ENCODE measurements around the gene SPN.
"Not testable (repeated sequence)": the region's sequence is repeated elsewhere in the genome, so short reads cannot be mapped to it uniquely, and the experiment has no call there.

SPN gene

DNA sequence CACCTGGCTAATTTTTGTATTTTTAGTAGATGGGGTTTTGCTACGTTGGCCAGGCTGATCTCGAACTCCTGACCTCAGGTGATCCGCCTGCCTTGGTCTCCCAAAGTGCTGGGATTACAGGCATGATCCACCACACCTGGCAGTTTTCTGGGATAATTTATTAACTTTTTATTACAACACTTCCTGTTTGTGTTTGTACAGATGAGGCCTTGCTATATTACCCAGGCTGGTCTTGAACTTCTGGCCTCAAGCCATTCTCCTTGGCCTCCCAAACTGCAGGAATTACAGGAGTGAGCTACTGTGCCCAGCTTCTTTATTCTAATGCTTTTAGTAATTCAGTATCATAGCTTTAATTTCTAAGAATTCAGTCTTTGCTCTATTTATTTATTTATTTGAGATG is 16.1 kb upstream of the SPN start:
- no peak for DNase-seq (ENCODE audit: low read depth)

GRCh38 chr16:29649588-29650494 is 13.2 kb upstream of the SPN start:
- DNase-seq (ENCODE audit: low read depth): no peak

DNA sequence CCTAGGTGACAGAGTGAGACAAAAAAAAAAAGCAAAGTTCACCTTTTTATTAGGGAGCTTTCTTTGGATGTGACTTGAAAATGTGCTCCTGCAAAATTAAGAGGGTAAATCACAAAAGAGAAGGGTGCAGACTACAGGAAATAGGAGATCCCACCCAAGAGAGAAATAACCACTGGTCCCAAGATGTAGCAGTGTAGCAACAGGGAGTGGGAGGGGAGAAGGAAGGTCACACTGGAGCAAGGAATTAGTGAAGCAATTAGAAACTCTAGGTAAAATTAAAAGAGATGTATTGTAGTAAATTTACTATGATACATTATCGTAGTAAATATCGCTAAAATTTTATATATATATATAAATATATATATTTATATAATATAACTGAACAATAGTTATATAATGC is 12.3 kb upstream of the SPN start:
- DNase-seq (ENCODE audit: low read depth): no peak

DNA sequence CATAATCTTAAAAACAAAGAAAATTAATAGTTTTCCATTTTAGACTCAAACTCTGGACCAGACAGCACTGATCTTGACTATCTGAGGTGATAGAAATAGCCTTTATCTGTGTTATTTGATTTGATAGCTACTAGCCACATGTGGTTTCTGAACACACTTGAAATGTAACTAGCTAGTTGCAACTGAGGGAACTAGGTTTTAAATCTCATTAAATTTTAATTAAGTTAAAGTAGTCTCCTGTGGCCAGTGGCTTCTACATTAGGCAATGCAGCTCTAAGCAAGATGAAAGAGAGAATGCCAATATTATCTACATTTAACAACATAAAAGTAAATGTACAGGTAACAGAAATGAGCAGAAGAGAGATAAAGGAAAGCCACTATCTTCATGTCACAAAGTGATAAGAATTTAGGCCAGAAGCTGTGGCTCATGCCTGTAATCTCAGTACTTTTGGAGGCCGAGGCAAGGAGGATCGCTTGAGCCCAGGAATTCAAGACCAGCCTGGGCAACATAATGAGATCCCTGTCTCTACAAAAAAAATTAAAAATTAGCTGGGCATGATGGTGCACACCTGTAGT is 11.2 kb upstream of the SPN start:
- no peak for DNase-seq (ENCODE audit: low read depth)

GRCh38 chr16:29653471-29653870 is 9.6 kb upstream of the SPN start:
- no peak for DNase-seq (ENCODE audit: low read depth)

DNA sequence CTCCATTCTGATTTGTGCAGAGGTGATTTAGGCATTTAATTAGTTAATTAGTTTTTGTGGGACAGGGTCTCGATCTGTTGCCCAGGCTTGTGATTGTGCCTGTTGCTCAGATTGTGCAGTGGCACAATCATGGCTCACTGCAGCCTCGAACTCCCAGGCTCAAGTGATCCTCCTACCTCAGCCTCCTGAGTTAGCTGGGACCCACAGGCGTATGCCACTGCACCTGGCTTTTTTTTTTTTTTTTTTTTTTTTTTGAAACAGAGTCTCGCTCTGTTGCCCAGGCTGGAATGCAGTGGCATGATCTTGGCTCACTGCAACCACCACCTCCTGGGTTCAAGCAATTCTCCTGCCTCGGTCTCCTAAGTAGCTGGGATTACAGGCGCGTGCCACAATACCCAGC is 9.2 kb upstream of the SPN start:
- DNase-seq (ENCODE audit: low read depth): not testable (repeated sequence)

DNA sequence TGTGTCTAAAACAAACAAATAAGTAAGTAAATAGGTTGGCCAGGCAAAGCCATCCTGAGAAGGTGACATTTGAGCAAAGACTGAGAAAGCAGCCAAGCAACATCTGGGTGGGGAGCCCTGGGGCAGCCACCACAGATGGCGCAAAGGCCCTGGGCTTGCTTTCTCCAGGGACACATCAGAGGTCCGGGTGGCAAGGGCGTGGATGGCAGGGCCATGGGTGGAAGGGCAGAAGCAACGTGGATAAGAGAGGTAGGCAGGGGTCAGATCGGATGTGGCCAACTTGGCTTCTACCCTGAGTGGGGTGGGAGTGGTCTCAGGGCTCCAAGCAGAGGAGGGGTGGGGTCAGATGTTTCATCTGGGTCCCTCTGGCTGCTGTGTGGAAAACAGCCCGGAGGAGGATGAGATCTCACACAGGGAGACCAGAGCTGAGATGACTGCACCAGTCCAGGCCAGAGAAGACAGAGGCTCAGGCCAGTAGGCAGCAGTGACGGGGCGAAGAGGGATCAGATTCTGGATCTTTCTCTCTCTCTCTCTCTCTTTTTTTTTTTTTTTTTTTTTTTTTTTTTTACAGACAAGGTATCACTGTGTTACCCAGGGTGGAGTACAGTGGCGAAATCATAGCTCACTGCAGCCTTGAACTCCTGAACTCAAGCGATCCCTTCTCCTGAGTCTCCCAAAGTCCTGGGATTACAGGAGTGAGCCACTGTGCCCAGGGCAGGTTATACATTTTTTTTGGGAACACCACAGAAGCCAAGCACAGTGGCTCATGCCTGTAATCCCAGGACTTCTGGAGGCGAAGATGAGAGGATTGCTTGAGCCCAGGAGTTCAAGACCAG is 6.1 kb upstream of the SPN start:
- DNase-seq (ENCODE audit: low read depth): no peak

DNA sequence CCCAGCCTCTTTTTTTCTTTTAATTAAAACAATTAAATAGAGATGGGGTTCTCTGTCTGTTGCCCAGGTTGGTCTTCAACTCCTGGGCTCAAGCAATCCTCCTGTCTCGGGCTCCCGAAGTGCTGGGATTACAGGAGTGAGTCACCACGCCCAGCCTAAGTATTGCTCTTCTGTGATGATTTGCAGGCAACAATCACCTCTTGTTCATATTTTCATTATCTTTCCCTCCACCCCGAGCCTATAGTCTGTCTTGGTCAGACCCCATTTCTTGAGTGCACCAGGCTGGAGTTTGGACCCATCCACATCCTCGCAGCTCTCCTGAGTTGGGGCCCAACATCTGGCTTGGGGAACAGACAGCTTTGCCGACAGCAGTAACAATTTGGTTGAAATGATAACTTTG is 4.3 kb upstream of the SPN start:
- no peak for DNase-seq (ENCODE audit: low read depth)

DNA sequence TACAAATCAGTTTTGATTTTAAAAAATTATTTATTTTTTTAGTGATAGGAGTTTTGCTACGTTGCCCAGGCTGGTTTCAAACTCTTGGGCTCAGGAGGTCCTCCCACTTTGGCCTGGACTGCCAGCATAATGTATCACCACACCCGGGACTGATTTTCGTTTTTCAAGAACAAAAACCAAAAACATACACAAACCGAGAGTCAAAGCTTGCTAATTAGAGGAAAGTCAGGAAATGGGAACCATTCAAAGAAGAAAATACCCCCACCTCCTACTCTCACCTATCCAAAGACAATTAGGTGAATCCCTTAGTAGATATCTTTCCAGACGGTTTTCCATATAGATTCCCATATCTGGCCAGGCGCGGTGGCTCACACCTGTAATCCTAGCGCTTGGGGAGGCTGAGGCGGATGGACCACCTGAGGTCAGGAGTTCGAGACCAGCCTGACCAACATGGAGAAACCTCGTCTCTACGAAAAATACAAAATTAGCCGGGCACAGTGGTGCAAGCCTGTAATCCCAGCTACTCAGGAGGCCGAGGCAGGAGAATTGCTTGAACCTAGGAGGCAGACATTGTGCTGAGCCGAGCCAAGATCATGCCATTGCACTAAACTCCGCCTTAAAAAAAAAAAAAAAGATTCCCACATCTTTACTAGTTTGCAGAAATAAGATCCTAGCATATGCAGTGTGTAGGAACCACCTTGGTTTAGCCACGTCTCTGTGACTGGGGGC is 883 bp upstream of the SPN start:
- no peak for DNase-seq (ENCODE audit: low read depth)

DNA sequence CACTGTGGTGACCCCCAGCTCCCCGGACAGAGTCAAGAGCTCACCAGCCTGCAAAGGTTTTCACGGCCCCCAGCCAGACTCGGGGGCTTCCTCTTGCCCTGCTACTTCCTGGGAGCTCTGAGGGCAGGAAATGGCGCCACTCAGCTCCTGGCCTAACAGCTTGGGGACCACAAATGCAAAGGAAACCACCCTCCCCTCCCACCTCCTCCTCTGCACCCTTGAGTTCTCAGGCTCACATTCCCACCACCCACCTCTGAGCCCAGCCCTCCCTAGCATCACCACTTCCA is 375 bp upstream of the SPN start:
- no peak for DNase-seq (ENCODE audit: low read depth)

GRCh38 chr16:29663807-29664090 is 702 bp downstream of the SPN start:
- DNase-seq (ENCODE audit: low read depth): no peak

DNA sequence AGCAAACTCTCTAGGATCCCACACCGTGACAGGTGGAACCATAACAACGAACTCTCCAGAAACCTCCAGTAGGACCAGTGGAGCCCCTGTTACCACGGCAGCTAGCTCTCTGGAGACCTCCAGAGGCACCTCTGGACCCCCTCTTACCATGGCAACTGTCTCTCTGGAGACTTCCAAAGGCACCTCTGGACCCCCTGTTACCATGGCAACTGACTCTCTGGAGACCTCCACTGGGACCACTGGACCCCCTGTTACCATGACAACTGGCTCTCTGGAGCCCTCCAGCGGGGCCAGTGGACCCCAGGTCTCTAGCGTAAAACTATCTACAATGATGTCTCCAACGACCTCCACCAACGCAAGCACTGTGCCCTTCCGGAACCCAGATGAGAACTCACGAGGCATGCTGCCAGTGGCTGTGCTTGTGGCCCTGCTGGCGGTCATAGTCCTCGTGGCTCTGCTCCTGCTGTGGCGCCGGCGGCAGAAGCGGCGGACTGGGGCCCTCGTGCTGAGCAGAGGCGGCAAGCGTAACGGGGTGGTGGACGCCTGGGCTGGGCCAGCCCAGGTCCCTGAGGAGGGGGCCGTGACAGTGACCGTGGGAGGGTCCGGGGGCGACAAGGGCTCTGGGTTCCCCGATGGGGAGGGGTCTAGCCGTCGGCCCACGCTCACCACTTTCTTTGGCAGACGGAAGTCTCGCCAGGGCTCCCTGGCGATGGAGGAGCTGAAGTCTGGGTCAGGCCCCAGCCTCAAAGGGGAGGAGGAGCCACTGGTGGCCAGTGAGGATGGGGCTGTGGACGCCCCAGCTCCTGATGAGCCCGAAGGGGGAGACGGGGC is 1.3 kb downstream of the SPN start:
- no peak for DNase-seq (ENCODE audit: low read depth)

DNA sequence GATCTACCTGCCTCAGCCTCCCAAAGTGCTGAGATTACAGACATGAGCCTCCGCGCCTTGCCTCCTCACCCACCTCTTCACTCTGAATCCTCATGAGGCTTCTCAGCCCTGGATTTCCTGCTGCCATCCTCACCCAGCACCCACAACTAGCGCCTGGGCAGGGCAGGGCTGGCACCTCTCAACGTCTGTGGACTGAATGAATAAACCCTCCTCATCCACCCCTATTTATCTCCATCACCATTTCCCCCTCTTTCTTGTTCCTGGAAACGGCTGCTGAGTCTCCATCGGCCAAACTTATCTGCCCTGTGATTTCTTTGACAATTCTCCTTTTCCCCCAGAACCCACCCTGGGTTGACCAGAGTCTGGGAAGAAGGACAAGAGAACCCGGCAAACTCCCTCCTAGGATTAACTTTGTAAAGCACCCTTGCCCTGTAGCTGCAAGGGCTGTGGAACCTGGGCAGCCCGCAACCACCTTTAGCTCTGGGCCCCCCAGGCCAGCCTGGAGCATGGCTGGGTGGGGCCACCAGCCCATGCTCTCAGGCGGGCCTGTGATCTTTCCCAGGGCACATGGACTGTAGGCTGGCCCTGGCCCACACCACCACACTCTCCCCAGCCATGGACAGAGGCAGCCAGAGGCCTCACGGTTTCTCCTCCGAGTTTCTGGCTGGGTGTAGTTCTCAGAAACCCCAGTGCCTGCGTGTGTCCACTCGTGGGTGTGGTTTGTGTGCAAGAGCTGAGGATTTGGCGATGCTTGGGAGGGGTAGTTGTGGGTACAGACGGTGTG is 2.4 kb downstream of the SPN start:
- DNase-seq (ENCODE audit: low read depth): no peak

- DNase-seq (ENCODE audit: low read depth): not testable (repeated sequence)
Measured at GRCh38 chr16:29667322-29667610, 4.2 kb downstream of the SPN start.

GRCh38 chr16:29667755-29668154 is 4.7 kb downstream of the SPN start:
- DNase-seq (ENCODE audit: low read depth): no peak

DNA sequence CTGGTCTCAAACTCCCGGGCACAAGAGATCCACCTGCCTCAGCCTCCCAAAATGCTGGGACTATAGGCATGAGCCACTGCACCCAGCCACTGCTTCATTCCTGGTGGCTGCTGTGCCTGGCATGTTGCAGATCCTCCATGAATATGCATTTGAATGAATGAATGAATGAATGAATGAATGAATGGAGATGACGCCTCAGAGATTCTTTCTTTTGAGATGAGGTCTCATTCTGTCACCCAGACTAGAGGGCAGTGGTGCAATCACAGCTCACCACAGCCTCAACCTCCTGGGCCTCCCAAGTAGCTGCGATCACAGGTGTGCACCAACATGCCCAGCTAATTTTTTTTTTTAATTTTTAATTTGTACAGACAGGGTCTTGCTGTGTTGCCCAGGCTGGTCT is 5.2 kb downstream of the SPN start:
- no peak for DNase-seq (ENCODE audit: low read depth)

DNA sequence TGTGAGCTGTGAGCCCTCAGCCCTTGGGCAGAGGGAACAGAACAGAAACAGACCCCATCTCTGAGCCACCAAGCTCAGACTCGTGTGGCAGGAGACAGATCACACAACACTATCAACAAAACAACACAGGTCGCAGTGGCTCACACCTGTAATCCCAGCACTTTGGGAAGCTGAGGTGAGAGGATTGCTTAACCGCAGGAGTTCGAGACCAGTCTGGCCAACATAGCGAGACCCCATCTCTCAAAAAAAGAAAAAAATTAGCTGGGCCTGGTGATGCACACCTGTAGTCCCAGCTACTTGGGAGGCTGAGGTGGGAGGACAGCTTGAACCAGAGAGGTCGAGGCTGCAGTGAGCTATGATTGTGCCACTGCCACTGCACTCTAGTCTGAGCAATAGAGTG is 10.5 kb downstream of the SPN start:
- no peak for DNase-seq (ENCODE audit: low read depth)

DNA sequence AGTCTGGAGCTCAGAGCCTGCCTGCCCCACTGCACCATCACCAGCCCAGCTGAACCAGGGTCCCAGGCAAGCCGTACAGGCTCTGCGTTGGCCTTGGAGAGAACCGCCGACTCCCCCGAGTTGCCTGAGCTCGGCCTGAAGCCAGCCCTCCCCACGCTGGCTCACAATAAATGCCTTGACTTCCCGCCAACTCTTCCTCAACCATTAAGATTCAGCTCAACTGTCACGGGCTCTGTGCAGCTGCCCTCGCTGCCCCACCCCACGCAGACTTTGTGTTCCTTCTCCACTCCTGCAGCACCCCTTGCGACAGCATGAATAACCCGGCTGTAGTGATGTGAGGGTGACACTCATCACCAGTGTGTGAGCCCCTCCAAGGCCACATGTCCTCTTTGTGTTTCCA is 11.1 kb downstream of the SPN start:
- DNase-seq (ENCODE audit: low read depth): peak; percentile 22

- DNase-seq (ENCODE audit: low read depth): no peak
Measured at GRCh38 chr16:29675811-29676643, 13.0 kb downstream of the SPN start.

Measured in GM04504 (cell line).